Measurements from ENCODE around the gene BPIFB2.
"Not testable (repeated sequence)": the region's sequence is repeated elsewhere in the genome, so short reads cannot be mapped to it uniquely, and the experiment has no call there.

BPIFB2 gene

DNA sequence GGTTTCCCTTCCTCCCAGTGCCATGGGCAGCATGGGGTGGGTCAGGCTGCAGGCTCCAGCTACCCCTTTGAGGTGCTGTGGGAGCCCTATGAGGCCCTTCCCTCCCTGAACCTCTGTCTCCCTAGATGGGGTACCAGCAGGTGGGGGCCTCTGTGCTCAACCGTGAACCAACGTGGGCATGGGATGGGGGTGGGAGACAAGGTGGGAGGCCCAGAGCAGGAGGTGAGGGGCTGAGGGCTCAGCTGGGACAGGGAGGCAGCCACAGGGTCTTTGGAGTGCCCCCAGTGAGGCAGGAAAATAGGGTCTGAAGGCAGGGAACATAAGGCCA is 36.6 kb upstream of the BPIFB2 start:
- no peak for FAIRE-seq

DNA sequence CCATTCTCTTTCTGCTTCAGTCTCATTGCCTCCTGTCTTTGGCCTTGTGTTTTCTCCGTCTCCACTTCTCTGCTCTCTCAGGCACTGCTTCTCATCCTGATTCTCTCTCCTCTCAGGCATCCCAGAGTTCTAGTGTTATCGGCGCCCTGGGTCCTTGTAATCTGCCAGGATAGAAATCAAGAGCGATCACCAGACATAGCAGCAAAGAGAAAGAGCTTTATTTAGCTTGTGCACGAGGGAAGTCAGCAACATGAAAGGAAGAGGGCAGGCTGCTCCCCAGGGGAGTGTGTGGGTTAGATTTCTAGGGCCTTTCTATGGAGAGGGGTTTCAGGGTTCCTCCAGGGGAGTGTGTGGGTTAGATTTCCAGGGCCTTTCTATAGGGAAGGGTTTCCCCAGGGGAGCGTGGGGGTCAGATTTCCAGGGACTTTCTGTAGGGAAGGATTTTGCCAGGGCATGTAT is 35.8 kb upstream of the BPIFB2 start:
- no peak for FAIRE-seq

DNA sequence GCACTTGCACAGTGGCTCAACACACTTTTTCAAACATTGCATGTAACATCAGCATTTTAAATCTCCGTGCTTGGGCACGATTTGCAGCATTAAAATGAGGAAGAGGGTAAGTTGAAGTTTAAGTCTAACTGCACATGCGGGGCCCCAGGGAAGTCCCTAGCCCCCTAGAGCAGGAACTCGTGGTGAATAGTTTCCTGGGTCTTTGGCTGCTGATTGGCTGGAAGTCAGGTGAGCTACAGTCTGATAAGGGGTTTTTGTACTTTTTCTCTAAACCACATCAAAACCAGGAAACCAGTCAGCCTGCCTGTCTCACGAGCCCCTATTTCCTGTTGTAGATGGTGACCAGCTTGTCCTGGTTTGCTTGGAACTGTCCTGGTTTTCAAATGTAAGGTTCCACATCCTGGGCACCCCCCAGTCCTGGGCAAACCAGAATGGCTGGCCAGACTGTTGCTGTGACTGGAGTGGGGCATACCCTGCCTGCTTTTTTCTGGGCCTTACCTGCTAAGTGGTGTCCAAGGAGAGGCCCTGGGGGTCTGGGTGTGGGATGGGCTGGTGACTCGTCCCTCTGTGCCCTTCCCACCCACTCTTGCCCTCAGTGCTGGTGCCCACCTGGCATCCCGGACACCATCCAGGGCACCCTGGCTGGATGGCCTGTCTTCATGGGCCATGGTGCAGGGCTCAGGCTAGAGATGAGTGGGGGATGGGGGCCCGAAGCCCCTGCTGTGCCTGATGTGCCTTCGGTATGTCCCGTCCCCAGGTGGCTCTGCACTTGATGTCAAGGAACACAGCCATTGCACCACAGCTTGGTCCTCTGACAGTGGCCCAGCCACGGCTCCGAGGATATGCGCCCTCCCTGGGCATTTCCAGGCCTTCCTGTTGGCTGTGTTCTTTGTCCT is 35.1 kb upstream of the BPIFB2 start:
- FAIRE-seq: no peak

DNA sequence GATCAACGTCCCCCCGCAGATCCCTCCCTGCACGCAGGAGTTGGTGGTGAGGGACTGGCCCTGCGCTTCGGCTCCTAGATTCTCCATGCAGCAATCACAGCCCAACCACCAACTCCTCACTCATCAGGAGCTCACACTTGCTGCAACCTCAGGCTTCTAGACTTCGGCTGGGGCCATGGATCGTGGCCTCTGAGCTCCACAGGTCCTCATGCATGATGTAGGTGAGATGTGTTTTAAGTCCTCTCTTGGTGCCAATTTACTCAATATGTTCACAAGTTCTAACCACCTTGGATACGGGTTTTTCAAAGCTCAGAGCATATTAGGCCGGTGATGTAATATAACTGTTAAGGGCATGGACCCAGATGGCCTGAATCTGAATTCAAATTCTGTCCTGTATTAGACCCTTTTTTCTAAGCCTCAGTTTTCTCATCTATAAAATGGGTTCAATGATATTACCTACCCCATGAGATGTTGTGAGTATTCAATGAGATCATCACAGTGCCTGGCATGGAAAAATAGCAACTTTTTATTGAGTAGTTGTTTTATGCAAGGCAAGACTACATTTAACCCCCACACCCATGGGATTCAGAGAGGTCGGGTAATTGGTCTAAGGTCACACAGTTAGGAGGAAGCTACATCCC is 34.3 kb upstream of the BPIFB2 start:
- FAIRE-seq: no peak

DNA sequence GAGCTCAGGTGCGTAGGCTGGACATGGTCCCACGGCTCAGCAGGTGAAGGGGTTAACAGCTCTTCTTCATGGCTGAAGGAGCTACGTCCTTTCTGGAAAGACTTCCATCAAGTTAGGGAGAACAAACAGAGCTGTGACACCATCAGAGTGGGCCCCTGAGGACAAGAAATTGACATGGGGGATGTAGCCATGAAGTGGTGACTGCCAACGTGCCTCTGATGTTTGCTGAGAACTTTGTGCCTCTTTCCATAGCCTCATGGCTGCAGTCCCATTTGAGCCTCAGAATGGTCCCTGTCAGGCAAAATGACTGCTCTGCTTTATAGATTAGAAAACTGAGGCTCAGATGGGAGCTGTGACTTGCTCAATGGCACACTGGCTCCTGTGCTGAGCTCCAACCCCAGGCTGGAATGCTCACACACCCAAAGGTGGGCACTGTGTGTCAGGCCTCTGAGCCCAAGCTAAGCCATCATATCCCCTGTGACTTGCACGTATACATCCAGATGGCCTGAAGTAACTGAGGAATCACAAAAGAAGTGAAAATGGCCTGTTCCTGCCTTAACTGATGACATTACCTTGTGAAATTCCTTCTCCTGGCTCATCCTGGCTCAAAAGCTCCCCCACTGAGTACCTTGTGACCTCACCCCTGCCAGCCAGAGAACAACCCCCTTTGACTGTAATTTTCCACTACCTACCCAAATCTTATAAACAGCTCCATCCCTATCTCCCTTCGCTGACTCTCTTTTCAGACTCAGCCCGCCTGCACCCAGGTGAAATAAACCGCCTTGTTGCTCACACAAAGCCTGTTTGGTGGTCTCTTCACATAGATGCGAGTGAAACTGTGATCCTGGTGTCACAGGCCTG is 33.1 kb upstream of the BPIFB2 start:
- FAIRE-seq: not testable (repeated sequence)

DNA sequence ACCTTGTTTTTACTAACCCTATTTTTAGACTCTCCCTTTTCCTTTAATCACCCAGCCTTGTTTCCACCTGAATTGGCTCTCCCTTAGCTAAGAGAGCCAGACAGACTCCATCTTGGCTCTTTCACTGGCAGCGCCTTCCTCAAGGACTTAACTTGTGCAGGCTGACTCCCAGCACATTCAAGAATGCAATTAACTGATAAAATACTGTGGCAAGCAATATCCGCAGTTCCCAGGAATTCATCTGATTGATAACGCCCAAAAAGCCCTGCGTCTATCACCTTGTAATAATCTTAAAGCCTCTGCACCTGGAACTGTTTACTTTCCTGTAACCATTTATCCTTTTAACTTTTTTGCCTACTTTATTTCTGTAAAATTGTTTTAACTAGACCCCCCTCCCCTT is 32.4 kb upstream of the BPIFB2 start:
- not testable (repeated sequence) for FAIRE-seq

DNA sequence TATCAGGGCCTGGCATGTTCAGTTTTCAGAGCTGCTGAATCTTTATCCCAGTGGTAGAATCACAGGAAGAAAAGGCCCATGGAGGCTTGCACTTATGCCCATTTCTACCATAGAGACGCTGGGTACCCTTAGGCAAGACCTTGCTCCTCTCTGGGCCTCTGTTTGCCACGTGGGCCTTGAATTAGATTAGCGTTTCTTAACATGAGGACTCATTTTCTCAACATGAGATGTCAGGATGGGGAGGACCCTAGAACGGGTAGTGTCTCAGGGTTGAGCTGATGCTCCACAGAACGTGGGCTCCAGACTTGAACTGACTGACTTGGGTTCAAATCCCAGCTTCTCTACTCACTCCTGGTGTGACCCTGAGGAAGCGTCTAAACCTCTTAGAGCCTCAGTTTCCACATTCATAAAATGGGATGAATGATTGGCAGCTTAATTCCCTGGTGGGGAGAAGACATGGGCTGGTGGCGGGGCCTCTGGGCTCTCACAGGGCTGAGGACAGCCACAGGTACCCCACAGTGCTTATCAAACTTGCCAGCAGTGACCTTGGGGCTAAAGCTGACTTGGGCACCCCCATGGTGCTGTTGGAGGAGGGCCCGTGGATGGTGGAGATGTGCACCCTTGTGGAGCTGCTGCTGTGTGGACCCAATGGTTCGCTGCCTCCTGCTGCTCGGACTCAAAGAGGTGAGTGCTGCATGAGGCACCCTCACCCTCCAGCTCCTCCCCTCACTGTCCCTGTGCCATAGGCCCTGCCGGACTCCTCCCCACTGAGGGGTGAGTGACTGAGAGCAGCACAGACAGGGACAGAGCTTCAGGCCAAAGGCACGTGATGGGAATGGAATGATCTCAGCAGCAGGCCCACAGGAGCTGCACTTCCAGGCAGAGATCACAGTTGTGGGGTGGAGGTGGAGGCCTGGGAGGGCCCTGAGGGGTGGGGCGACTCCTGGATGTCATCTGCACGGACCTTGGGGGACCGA is 31.5 kb upstream of the BPIFB2 start:
- FAIRE-seq: no peak

DNA sequence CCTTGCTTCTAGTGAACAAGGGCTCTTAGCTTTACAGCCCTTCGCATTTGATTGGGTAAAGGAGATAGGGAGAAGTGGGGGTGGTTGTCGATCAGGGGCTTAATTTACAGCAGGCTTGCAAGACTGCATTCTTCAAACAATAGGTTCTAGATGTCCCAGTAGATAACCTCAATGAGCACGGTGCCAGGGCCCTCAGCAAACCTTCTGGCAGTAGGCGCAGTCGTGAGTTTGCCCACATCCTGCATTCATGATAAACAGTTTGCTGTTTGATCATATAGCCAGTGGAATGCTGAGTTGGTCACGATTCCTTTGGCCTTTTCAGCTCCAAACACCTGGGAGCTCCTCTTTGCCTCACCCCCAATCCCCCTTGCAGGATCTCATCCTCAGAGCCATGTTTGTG is 30.8 kb upstream of the BPIFB2 start:
- FAIRE-seq: no peak

DNA sequence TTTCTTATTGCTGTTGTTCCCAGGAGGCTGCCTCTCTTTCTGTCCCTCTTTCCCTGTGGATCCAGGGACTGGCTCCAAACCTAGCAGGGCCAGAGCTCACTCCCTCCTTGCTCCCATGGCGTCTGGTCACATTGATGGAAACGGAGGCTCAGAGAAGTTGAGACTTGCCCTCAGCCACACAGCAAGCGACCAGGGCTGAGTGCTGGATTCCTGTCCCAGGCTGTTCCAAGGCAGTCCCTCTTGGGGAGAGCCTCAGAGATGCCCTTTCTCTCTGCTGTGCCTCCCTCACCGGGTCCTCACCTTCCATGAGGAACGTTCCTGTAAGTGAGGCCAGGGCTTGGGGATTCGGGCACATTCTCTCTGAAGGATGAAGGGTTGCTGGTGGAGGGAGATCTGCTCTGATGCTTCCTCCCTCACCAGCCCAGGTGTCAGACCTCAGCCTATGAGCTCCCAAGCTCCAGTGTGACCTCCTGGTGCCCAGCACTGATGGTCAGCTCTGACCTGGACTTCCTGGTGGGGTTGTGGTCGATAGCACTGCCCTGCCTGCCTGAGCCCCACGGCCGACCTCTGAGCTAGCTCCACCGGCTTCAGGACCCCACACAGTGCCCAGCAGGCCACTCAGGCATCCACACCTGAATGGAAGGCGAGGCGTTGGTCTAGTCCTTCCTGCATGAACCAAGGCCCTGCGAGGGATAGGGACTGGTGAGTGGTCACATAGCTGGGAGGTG is 30.1 kb upstream of the BPIFB2 start:
- FAIRE-seq: no peak

DNA sequence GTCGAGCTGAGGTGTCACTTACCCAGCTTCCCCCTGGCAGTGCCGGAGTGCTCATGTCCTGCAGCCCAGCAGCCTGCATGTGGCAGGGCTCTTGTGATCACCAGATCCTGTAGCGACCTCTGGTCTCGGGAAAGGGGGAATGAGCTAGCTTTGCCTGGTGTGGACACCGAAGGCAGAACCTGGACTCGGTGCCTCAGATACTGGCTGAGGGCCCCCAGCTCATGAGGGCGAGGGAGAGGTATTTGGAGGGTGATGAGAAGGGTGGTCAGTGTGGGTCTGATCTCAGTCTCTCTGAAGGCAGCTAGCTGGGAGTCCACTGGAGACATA is 29.5 kb upstream of the BPIFB2 start:
- FAIRE-seq: no peak

DNA sequence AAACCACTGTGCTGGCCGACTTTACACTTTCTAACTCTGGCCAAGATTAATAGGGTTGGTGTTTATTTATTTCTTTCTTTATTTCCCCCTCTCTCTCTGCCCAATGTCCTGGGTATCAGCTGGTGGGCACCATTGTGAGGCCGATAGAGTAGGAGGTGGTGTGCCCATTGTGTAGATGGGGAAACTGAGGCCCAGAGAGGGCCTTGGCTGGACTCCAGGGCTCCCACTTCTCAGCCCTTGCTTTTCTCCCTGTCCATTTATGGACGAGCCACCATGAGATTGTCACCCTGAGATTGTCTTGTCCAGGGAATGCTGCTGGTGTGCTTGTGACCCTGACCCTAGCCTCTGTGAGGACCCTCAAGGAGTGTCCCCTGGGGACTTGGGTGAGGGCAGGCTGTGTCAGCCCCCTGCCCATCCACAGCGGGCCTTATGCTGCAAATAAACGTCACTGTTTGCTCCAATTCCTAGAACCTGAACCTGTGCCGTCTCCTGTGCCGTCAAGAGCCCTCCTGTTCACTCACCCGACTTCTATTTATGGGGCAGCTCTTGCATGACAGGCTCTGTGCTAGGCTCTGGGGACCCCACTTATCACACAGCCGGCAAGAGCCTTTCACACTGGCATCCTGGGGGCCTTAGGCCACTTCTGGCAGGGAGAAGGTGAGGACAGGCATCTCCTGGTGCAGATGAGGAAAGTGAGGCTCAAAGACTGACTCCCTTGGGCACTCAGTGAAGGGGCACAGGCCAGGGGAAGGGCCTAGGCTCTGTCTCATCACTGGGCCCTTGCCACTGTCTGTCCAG is 28.1 kb upstream of the BPIFB2 start:
- FAIRE-seq: no peak

DNA sequence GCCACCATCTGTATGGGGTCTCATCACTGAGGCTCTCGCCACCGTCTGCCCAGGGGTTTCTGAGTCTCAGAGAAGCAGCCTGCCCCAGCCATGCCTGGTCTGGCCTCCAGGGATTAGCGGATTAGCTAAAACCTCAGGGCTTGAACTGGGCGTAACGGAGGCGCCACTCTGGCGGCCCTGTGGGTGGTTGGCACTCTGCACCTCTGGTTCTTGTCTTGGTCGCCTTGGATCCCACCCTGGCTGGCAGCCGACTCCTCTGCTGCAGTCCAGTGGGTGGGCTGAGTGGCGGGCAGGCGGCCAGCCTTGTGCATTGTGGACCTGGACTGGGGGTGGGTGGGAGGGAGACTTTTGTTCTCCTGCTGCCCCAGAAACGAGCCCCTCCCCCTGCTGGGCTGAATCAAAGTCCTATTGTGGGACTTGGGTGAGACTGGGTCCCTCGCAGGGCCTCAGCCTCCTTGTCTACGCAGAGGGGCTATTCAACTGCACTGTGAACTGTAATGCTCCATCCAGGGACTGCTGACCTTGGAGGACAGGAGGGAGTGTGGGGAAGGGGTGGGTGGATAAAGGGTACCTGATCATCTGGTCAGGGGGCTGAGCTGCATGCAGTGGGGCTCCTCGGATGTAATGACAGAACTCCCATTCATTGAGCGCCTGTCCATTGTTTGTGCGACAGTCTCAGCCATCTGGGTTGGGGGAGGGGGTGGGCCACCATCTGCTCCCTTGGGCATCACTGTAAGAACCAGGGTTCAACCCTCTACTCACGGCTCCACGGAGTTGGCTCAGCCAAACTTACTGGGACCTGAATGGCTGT is 27.2 kb upstream of the BPIFB2 start:
- no peak for FAIRE-seq

DNA sequence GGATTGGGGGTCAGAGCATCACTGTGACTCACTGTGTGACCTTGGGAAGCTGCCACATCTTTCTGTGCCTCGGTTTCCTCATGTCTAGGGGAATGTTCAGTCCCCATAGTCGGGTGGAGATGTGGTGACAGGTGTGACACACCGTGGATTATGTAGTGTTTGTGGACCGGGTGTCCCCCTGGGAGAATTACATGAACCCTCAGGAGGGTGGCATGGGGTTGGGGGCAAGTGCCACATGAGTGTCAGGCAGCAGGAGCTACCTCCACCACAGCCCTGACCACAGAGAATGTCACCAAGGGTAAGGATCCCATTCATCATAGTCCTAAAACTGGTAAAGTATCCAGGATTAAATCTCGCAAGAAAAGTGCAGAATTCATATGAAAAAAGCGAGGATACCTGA is 26.5 kb upstream of the BPIFB2 start:
- no peak for FAIRE-seq

DNA sequence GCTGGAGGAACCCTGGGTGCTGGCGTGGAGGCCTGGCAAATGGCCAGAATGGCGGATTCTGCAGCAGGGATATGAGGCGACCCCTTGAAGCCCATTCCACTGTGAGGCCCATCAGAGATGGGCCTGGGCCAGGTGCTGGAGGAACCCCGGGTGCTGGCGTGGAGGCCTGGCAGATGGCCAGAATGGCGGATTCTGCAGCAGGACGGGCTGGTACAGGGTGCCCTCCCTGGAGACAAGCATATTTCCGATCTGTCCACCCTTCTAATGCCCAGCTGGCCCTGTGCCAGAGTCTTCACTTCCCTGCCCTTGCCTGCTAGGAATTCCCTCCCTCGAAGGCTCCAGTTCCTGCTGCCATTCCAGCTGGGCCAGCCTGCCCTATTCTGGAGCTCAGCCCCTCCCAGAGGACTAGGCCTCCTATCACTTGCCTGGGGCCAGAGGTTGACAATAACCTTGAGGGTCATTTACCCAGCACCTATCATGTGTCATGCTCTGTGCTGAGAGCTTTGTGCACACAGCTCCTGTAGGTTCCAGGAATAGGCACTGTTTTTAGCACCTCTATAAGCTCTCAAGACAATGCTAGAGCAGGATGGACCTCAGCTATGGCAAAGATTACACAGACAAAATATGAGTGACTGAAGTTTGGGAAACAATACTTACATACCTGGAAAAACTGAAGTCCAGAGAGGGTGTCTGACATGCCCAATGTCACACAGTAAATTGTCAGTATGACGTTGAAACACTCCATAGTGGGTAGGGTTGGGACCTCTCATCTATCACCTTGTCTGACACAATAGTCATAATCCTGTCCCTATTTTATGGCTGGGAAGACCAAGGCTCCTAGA is 24.7 kb upstream of the BPIFB2 start:
- no peak for FAIRE-seq

DNA sequence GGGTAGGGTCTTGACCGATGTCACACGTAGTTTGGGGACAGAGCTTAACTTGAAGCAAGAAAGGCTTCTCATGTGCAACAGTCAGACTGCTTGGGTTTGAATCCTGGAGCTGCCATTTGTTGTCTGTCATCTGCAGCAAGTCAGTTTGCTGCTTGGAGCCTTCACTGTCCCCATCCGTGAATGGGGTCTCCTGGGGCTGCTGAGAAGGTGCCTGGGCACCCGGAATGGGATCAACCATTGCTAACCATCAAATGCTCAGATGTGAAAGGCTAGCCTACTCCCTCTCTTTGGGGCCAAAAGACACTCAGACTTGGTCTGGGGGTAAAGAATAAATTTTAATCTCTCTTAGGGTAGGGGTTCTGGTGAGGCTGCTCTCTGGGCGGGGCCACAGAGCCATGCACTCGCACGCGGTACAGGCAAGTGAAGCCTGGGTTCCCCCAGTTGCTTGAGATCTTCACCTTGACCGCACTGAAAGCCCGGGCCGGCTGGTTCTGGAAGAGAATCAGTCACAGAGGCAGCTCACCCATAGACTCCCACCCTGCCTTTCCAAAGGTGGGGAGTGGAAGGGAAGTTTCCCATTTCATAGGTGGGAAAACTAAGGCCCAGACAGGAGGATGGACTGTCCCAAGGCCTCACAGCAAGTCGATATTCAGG is 23.9 kb upstream of the BPIFB2 start:
- no peak for FAIRE-seq

DNA sequence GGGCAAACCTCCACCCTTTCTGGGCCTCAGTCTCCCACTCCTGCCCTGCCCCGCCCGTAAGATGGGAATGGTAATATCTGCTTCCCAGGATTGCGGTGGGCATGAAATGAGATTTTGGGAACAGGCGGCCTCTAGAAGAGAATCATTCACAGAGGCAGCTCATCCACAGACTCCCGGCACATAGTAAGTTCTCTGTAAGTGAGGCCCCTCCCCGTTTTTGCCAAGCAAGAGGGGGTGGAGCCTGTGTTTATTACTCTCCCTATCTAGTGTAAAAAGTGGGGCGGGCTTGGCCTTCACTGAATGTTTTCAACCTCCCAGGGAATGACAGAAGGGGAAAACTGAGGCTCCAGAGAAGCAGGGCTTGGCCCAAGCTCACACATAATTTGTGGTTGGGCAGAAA is 23.3 kb upstream of the BPIFB2 start:
- FAIRE-seq: no peak

DNA sequence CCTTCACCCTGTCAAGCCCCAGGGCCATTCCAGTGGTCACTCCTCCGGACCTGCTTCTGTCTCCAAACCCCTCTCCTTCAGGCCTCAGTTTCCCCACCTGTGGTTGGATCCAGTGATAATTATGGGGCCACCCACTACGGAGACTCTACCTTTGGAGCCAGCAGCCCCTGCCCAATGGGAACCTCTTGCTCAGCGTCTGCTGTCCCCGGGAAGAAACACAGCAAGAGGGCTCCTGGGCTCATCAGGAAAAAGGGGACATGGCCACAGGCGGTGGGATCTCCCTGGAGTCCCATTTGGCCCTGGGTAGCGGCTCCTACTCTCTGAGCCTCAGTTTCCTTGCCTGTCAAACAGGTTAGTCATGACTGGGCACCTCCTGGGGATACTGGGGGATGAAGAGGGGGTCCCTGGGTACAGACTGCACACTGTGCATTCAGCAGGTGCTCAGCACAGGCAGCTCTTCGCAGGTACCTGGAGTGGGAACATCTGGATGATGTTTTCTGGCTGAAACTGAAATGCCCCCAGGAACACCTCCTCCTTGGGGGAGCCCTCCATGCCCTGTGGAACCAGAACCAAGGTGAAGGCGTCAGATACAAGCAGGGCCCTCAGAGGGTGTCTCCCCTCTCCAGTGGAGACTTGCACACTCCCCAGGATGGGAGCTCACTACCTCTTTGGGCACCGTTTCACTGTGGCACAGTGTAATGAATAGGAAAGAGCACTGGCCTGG is 22.7 kb upstream of the BPIFB2 start:
- FAIRE-seq: no peak

DNA sequence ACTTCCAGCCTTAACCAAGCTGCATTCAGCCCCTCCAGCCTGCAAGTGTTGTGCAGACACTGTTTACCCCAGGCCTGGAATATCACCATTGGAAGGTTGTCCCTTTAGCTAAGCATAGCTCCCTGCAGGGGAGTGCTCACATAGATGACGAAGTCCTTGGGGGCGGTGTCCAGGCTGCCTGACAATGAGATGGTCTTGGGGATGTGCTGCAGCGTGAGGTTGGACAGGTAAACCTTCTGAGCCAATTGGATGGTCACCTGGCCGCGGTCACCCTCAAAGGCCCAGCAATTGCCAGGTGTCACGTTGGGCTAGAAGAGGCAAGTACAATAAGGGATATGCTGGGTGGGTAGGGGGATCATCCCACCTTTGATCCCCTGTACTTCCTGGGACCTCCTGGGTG is 21.9 kb upstream of the BPIFB2 start:
- no peak for FAIRE-seq

Measured in A204.1 (cell line).